Liver (tissue), 9 donors: ENCODE results near the gene MAGI1. TPM values are rescaled to one million over a fixed set of nuclear protein-coding genes. Genes with fewer than 3 reads are reported as not detected.

Experiments used
- DNase-seq: peaks from one replicate; pipeline ENCODE4 v3.0.0-alpha.2; 2017; ENCODE audit warnings: low spot score
- H3K27ac ChIP-seq, 2 donors: one replicate each; pipeline ENCODE4 v1.7.0; 2013; ENCODE audit warnings: inconsistent platforms in 2 of 2, low read length in 2 of 2, control low read depth in 1 of 2, low read depth in 1 of 2, mild to moderate bottlenecking in 1 of 2
- H3K27me3 ChIP-seq, 4 donors: one replicate each; pipeline versions ENCODE4 v1.6.1 to v1.7.0; 2013; ENCODE audit warnings: low read length in 3 of 4, inconsistent platforms in 1 of 4, mild to moderate bottlenecking in 1 of 4, moderate library complexity in 1 of 4; ENCODE audit not compliant: control insufficient read depth in 4 of 4, insufficient read depth in 4 of 4
- H3K36me3 ChIP-seq, 4 donors: one replicate each; pipeline versions ENCODE4 v1.6.1 to v1.7.0; 2013; ENCODE audit warnings: low read length in 3 of 4, mild to moderate bottlenecking in 3 of 4, low read depth in 1 of 4, moderate library complexity in 1 of 4; ENCODE audit not compliant: control insufficient read depth in 4 of 4, insufficient read depth in 3 of 4
- H3K4me1 ChIP-seq, 4 donors: one replicate each; pipeline versions ENCODE4 v1.6.1 to v1.7.0; 2013; ENCODE audit warnings: low read length in 3 of 4, mild to moderate bottlenecking in 3 of 4, moderate library complexity in 1 of 4; ENCODE audit not compliant: control insufficient read depth in 4 of 4, insufficient read depth in 4 of 4
- H3K4me3 ChIP-seq, 3 donors: one replicate each; pipeline versions ENCODE4 v1.6.1 to v1.7.0; 2013; ENCODE audit warnings: low read length in 3 of 3, control low read depth in 1 of 3, low read depth in 1 of 3, mild to moderate bottlenecking in 1 of 3
- H3K9ac ChIP-seq, 2 donors: one replicate each; pipeline ENCODE4 v1.7.0; 2013; ENCODE audit warnings: low read length in 2 of 2, mild to moderate bottlenecking in 2 of 2, moderate library complexity in 2 of 2, control low read depth in 1 of 2, low read depth in 1 of 2
- H3K9me3 ChIP-seq, 4 donors: one replicate each; pipeline versions ENCODE4 v1.6.1 to v1.7.0; 2013; ENCODE audit warnings: low read length in 3 of 4; ENCODE audit not compliant: control insufficient read depth in 4 of 4
- EGR1 ChIP-seq, 2 donors: IDR thresholded peaks; 2 replicates each; pipeline ENCODE4 v1.6.1; 2016 to 2018; ENCODE audit warnings: antibody characterized with exemption in 2 of 2, low read depth in 2 of 2
- FOXA1 ChIP-seq: IDR thresholded peaks from 2 replicates; pipeline ENCODE4 v1.6.1; 2016; ENCODE audit warnings: antibody characterized with exemption
- FOXA2 ChIP-seq: IDR thresholded peaks from 2 replicates; pipeline ENCODE4 v1.6.1; 2016; ENCODE audit warnings: antibody characterized with exemption
- GABPA ChIP-seq, 2 donors: IDR thresholded peaks in 1 of 2; conservative IDR thresholded peaks in 1 of 2; 2 replicates each; pipeline ENCODE4 v1.6.1; 2016; ENCODE audit warnings: antibody characterized with exemption in 2 of 2, mild to moderate bottlenecking in 1 of 2, moderate library complexity in 1 of 2
- HNF4A ChIP-seq, 2 donors: conservative IDR thresholded peaks; 2 replicates each; pipeline ENCODE4 v1.6.1; 2016; ENCODE audit warnings: antibody characterized with exemption in 2 of 2, mild to moderate bottlenecking in 2 of 2
- HNF4G ChIP-seq: IDR thresholded peaks from 2 replicates; pipeline ENCODE4 v1.6.1; 2016; ENCODE audit warnings: antibody characterized with exemption
- JUND ChIP-seq, 2 donors: IDR thresholded peaks; 2 replicates each; pipeline ENCODE4 v1.6.1; 2016; ENCODE audit warnings: antibody characterized with exemption in 2 of 2
- NR2F2 ChIP-seq: IDR thresholded peaks from 2 replicates; pipeline ENCODE4 v1.6.1; 2016; ENCODE audit warnings: antibody characterized with exemption
- RAD21 ChIP-seq, 2 donors: IDR thresholded peaks; 2 replicates each; pipeline ENCODE4 v1.6.1; 2016; ENCODE audit warnings: antibody characterized with exemption in 2 of 2, mild to moderate bottlenecking in 2 of 2
- REST ChIP-seq: IDR thresholded peaks from 2 replicates; pipeline ENCODE4 v1.6.1; 2016; ENCODE audit warnings: antibody characterized with exemption, mild to moderate bottlenecking
- RXRA ChIP-seq, 2 donors: IDR thresholded peaks; 2 replicates each; pipeline ENCODE4 v1.6.1; 2017 to 2018; ENCODE audit warnings: antibody characterized with exemption in 2 of 2, mild to moderate bottlenecking in 1 of 2
- SP1 ChIP-seq: IDR thresholded peaks from 2 replicates; pipeline ENCODE4 v1.6.1; 2018; ENCODE audit warnings: antibody characterized with exemption, mild to moderate bottlenecking
- TAF1 ChIP-seq: conservative IDR thresholded peaks from 2 replicates; pipeline ENCODE4 v1.6.1; 2016; ENCODE audit warnings: antibody characterized with exemption, mild to moderate bottlenecking
- YY1 ChIP-seq: IDR thresholded peaks from 2 replicates; pipeline ENCODE4 v1.6.1; 2016; ENCODE audit warnings: antibody characterized with exemption, mild to moderate bottlenecking
- WGBS: extraction: QIAGEN DNeasy Blood & Tissue Kit; methylation state at CpG from one replicate; pipeline ENCODE4 v1.1.7; 2013; 5-methylcytosine and 5-hydroxymethylcytosine counted together
- polyA plus RNA-seq, 2 donors: library from polyadenylated mRNA; stranded (reverse) in 1 of 2; unstranded in 1 of 2; fragments of 200-250 nt in 1 of 2; fragments of >200 nt in 1 of 2; fragmentation: Nextera tagmentation in 1 of 2; extraction: Ambion mirVana in 1 of 2; gene quantifications; one replicate each; pipeline versions ENCODE4 v1.2.1 to v1.2.3, GENCODE V29; 2013 to 2015
- total RNA-seq, 2 donors: library from RNA; depleted of rRNA; stranded (reverse); fragments of >200 nt; gene quantifications; one replicate each; pipeline ENCODE4 v1.2.3, GENCODE V29; 2014
- TF ChIP-seq, protein P1 (sequence below): IDR thresholded peaks from 2 replicates; pipeline ENCODE4 v1.6.1; 2016; ENCODE audit warnings: antibody characterized with exemption
- TF ChIP-seq, protein P2 (sequence below): fragments of 150-350 bp; IDR thresholded peaks from 2 replicates; pipeline ENCODE4 v1.5.1; 2017; ENCODE audit warnings: improper control_type of control experiment, low read depth, low read length; ENCODE audit not compliant: missing input control
- TF ChIP-seq, protein P3 (sequence below): IDR thresholded peaks from 2 replicates; pipeline ENCODE4 v1.6.1; 2016; ENCODE audit warnings: antibody characterized with exemption
- TF ChIP-seq, protein P4 (sequence below): IDR thresholded peaks from 2 replicates; pipeline ENCODE4 v1.6.1; 2016; ENCODE audit warnings: antibody characterized with exemption
- donor health status: healthy.
- donor health status: healthy.
- donor health status: healthy.
- donor health status: healthy.
- donor health status: healthy.

MAGI1 gene
- total and polyA plus RNA-seq, 4 donors = 9.6 to 68.8 (median 14.0) TPM

GRCh38 chr3:66010739-66011655, 27.7 kb downstream of the MAGI1 start:
- Histone ChIP-seq H3K9me3 (no peaks in the 10 kb centered on the region), H3K4me3 (peak overlapping the region; percentile 16 to 43 (median 18)), H3K36me3 (no peaks in the 10 kb centered on the region), H3K27ac (peak overlapping the region; percentile 83 to 90), H3K4me1 (peaks cover 12 to 38% (median 30%) of the 10 kb centered on the region in 4 donors), H3K9ac (peak overlapping the region in 1 of 2 donors; percentile 64), H3K27me3 (no peaks in the 10 kb centered on the region)
- 39% methylated on average over 10 of the region's 10 CpGs for WGBS
- no peak for DNase-seq
- TF ChIP-seq NR2F2 (peak; percentile 76), EGR1 (IDR thresholded peaks at IDR 0.05; ENCODE audit: low read depth in 2 of 2) (peak in 1 of 2 donors; percentile 56), GABPA (IDR thresholded peaks at IDR 0.05 in 1 of 2, conservative IDR thresholded peaks at IDR 0.05 in 1 of 2) (peak in 1 of 2 donors; percentile 57), RXRA (IDR thresholded peaks at IDR 0.05) (peak; percentile 90 to 94), FOXA2 (peak; percentile 96), JUND (IDR thresholded peaks at IDR 0.05) (peak; percentile 74 to 85), RAD21 (IDR thresholded peaks at IDR 0.05) (peak; percentile 46 to 61), REST (peak; percentile 86), SP1 (peak; percentile 93), FOXA1 (peak; percentile 97), TAF1 (no peak), HNF4G (peak; percentile 64), YY1 (peak; percentile 78), HNF4A (conservative IDR thresholded peaks at IDR 0.05) (peak; percentile 85 to 91)
- TF ChIP-seq, protein P1, sequence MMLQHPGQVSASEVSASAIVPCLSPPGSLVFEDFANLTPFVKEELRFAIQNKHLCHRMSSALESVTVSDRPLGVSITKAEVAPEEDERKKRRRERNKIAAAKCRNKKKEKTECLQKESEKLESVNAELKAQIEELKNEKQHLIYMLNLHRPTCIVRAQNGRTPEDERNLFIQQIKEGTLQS = peak; percentile 50
- TF ChIP-seq, protein P2, sequence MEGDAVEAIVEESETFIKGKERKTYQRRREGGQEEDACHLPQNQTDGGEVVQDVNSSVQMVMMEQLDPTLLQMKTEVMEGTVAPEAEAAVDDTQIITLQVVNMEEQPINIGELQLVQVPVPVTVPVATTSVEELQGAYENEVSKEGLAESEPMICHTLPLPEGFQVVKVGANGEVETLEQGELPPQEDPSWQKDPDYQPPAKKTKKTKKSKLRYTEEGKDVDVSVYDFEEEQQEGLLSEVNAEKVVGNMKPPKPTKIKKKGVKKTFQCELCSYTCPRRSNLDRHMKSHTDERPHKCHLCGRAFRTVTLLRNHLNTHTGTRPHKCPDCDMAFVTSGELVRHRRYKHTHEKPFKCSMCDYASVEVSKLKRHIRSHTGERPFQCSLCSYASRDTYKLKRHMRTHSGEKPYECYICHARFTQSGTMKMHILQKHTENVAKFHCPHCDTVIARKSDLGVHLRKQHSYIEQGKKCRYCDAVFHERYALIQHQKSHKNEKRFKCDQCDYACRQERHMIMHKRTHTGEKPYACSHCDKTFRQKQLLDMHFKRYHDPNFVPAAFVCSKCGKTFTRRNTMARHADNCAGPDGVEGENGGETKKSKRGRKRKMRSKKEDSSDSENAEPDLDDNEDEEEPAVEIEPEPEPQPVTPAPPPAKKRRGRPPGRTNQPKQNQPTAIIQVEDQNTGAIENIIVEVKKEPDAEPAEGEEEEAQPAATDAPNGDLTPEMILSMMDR = no peak
- TF ChIP-seq, protein P3, sequence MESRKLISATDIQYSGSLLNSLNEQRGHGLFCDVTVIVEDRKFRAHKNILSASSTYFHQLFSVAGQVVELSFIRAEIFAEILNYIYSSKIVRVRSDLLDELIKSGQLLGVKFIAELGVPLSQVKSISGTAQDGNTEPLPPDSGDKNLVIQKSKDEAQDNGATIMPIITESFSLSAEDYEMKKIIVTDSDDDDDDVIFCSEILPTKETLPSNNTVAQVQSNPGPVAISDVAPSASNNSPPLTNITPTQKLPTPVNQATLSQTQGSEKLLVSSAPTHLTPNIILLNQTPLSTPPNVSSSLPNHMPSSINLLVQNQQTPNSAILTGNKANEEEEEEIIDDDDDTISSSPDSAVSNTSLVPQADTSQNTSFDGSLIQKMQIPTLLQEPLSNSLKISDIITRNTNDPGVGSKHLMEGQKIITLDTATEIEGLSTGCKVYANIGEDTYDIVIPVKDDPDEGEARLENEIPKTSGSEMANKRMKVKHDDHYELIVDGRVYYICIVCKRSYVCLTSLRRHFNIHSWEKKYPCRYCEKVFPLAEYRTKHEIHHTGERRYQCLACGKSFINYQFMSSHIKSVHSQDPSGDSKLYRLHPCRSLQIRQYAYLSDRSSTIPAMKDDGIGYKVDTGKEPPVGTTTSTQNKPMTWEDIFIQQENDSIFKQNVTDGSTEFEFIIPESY = peak; percentile 66
- TF ChIP-seq, protein P4, sequence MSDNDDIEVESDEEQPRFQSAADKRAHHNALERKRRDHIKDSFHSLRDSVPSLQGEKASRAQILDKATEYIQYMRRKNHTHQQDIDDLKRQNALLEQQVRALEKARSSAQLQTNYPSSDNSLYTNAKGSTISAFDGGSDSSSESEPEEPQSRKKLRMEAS = peak; percentile 84
